ENCODE data around the gene ETS2.

DNA sequence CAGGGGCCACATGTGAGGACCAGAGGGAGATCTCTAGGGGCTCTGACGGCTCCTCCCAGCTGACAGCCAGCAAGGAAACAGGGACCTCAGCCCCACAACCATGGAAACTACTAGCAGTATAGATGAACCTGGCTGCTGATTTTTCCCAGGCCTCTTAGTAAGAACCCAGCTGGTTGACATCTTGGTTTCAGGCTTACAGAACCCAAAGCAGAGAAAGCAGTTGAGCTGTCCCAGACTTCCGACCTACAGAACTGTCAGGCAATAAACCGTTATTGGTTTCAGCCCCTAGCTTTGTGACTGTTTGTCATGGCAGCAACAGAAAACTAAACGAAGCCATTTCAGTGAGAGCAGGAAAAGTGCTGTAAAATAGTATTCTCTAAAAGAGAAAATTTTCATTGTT is 36.4 kb downstream of the ETS2 start:
- TF ChIP-seq, protein P1, sequence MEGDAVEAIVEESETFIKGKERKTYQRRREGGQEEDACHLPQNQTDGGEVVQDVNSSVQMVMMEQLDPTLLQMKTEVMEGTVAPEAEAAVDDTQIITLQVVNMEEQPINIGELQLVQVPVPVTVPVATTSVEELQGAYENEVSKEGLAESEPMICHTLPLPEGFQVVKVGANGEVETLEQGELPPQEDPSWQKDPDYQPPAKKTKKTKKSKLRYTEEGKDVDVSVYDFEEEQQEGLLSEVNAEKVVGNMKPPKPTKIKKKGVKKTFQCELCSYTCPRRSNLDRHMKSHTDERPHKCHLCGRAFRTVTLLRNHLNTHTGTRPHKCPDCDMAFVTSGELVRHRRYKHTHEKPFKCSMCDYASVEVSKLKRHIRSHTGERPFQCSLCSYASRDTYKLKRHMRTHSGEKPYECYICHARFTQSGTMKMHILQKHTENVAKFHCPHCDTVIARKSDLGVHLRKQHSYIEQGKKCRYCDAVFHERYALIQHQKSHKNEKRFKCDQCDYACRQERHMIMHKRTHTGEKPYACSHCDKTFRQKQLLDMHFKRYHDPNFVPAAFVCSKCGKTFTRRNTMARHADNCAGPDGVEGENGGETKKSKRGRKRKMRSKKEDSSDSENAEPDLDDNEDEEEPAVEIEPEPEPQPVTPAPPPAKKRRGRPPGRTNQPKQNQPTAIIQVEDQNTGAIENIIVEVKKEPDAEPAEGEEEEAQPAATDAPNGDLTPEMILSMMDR (IDR thresholded peaks at IDR 0.05), result no peak
- no peak for TF ChIP-seq POLR2A (IDR thresholded peaks at IDR 0.05)

All from lower leg skin (tissue), 3 donors.